NCI-H187 (cell line): Measurements from ENCODE around the gene VARS2.

Experiments
- DNase-seq, 2 experiments: peaks; one replicate each; lab custom pipeline; 2025; lab: John Stamatoyannopoulos, UW

Gene VARS2

DNA sequence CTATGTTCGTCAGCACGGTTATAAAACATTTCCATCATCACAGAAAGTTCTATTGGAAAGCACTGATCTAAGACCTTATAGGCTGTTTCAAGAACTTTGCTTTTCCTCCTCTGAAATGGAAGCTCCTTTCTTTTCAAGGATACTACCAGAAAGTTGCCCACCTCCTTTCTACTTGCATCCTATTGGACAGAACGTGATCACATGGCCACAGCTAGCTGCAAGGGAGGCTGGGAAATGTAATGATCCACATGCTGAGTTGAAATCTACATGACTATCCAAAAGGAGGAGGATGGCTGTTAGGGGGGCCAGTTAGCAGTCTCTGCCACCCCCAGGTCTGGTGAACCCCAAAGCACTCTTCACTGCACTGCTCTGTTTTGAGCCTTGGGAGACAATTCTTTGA lies 14.6 kb downstream of the VARS2 start:
- DNase-seq: no peak

GRCh38 chr6:30930506-30930905 lies 16.5 kb downstream of the VARS2 start:
- no peak for DNase-seq

- no peak for DNase-seq
Measured at GRCh38 chr6:30931272-30931671, 17.2 kb downstream of the VARS2 start.

- no peak for DNase-seq
Measured at GRCh38 chr6:30931969-30932645, 18.1 kb downstream of the VARS2 start, which contains the start of gene SFTA2. Gene SFTA2 (minus strand): TSS chr6:30932170. CDS start chr6:30932096, 74 bp downstream.

GRCh38 chr6:30932665-30933365 lies 18.8 kb downstream of the VARS2 start:
- DNase-seq: no peak

- DNase-seq: no peak
Measured at GRCh38 chr6:30935018-30935417, 21.0 kb downstream of the VARS2 start.

GRCh38 chr6:30937265-30937664 lies 23.2 kb downstream of the VARS2 start:
- no peak for DNase-seq

GRCh38 chr6:30938730-30939129 lies 24.7 kb downstream of the VARS2 start:
- no peak for DNase-seq

DNA sequence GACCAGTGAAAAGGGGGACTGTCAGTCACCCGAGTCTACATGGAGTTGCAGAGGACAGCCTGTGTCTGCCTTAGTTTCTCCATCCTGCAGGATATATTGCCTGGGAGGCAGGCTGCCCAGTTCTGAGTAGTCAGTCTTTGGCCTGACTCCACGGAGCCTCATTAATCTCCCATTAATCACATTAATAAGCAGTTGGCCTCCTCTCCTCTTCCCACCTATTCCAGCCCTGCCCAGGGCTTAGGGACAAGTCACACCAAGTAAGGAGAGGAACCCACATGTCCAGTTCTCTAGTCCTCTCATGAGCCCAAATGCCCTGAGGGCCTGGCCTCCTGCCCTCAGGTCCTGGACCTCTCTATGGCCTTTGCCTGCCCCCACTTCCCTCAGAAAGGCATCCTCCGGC lies 25.4 kb downstream of the VARS2 start:
- no peak for DNase-seq

DNA sequence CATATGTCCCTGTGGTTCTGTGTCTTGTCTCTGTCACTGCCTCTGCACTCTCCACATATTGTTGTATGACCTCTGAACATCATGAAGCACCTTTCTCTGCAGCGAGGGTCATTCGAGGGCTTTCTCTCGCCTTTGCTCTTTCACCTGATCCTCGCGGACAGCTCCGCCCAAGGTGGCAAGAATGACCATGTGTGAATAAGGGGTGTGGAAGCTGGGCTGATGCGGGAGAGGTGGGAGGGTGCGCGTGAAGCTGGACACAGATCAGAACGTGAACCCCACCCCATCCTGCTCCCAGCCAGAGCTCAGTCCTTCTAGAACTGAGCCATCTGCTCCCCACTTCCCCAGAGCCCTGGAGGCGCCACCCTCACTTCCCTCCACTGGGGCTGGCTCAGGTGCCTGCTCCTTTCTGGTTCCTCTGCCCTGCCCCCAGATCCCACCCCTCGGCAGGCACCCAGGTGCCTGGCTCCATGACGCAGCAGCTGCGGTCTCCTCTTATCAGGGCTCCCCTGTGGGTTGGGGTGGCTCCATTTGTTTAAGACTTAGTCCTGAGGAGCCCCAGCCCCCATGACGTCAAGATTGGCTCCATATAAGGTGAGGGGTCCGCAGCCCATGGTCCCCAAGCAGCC lies 26.4 kb downstream of the VARS2 start, which contains the start of gene MUCL3:
MUCL3 (plus strand) TSS at position 613 of the 626 bp plus-strand sequence. CDS start 27 bp downstream, outside the sequence.
- no peak for DNase-seq

DNA sequence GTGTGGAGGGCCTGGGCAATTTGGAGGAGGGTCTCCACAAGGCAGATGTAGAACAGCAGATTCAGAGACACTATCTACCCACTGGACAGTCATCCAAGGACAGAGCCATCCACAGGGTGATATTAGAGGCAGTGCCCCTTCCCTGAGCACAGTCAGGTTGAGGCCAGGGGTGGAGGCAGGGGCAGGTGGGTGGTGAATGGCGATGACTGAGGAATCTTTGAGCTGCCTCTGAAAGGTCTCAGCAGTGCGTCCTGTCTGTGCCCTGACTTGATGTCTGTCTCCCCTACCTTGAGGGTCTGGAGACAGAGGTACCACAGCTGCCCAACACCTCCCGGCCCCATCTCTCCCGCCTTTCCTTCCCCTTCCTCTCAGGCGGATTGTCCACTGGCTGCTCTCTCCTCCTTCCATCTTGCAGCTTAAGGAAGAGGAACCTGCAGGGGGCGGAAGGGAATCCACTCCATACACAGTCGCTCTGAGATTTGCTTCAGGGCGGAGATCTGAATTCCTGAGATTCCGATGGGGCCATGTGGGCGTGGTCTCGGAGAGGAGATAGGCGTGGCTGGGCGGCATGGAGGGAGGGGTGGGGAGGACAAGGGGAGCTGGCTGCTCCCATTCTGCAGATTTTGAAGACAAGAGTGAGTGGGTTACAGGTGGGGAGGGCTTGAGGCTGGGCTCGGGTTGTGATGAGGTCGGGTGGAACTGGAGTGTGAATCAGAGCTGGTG lies 28.5 kb downstream of the VARS2 start:
- no peak for DNase-seq

- DNase-seq: no peak
Measured at GRCh38 chr6:30944051-30944450, 30.0 kb downstream of the VARS2 start.

GRCh38 chr6:30945281-30945680 lies 31.2 kb downstream of the VARS2 start:
- DNase-seq: no peak

DNA sequence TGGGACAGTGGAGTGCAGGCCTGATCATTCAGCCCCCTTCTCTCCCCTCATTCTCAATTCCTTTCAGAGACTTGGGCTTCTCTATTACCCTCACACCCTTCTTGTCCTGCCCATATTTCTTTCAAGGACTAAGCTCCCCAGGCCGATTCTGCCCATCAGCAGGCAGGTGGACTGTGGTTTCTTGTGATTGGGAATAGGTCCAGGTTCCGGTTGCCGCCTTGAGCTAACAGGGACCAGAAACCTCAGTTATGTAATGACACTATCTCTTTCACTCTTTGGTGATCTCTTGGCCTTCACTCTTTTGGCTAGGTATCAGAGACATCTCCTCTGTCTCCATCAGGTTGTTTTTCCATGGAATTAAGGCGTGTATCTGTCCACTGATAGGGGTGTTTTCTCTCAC lies 33.2 kb downstream of the VARS2 start:
- DNase-seq: no peak

DNA sequence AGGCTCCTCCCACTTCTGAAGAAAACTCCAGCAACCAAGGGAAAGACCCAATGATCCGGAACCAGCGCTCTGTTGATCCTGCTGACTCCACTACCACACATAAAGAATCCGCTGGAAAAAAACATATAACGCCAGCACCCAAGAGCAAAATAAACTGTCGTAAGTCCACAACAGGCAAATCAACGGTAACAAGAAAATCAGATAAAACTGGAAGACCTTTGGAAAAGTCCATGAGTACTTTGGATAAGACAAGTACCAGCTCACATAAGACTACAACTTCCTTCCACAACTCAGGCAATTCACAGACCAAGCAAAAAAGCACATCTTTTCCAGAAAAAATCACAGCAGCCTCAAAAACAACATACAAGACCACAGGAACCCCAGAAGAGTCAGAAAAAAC lies 34.8 kb downstream of the VARS2 start:
- no peak for DNase-seq

GRCh38 chr6:30951907-30952469 lies 38.0 kb downstream of the VARS2 start:
- no peak for DNase-seq

DNA sequence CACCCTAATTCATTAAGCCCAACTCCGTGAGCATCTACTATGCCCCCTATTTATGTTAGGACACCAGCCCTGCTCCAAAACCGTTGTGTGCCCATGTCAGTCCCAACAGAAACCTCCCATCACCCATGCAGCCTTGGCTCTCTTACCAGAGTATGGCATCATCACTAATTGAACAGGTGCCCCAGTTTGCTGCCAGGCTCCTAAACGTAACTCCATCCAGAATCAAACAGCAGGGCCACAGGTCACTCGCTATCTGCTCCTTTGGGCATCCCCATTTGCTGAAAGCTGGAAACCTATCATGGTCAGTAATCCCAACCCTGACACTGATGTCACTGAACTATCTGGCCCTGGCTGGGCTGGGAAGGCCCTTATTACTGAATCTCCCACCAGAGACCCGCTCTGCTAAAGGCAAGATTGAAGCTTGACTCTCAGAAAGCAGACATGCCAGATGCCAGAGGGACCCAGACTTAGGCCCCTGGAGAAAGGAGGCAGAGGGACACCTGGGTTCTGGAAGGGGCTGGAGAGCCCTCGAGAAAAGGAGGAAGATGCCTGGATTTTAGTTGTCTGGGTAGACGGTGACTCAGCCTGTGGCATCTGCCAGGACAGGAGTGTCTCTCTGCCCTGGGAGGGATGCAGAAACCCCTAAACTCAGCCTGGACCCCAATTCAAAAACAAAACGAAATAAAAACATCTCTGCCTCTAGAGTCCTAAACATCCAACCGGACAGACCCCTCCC lies 40.8 kb downstream of the VARS2 start:
- no peak for DNase-seq

GRCh38 chr6:30955367-30956042 lies 41.5 kb downstream of the VARS2 start:
- DNase-seq: no peak

- DNase-seq: no peak
Measured at GRCh38 chr6:30957716-30958115, 43.7 kb downstream of the VARS2 start.

DNA sequence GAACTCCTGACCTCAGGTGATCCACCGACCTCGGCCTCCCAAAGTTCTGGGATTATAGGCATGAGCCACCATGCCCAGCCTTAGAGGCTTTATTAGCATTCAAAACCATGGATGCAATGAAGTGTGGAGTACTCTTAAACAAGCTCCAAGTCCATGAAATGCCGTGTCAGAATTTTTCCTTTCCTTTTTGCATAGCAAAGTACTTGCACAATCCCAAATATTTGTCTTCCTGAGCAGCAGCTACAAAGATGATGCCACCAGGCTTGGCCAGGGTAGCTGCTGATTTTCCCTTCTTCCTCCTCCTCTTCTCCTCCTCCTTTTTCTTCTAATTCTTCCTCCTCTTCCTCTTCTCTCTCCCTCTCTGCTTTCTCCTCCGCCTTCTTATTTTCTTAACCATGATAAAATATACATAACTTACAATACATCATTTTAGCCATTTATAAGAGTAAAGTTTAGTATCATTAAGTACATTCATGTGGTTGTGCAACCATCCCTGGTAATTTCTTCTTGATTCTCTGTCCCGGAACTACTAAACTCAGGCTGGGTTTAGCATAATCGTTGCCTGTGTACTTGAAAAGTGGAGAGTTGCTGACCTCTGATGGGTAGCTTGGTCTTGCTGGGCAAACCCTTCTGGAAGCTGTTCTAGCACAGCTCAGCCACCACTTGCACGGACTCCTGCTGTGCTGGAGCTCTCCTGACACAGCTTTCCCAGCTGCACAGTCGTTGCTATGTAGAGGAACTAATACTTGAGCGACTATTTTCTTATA lies 47.1 kb downstream of the VARS2 start:
- no peak for DNase-seq
